GDM1 (cell line): Measurements from ENCODE around the gene NFKBIE.

Experiments
- DNase-seq: peaks from one replicate; lab custom pipeline; 2025; lab: John Stamatoyannopoulos, UW

NFKBIE gene

DNA sequence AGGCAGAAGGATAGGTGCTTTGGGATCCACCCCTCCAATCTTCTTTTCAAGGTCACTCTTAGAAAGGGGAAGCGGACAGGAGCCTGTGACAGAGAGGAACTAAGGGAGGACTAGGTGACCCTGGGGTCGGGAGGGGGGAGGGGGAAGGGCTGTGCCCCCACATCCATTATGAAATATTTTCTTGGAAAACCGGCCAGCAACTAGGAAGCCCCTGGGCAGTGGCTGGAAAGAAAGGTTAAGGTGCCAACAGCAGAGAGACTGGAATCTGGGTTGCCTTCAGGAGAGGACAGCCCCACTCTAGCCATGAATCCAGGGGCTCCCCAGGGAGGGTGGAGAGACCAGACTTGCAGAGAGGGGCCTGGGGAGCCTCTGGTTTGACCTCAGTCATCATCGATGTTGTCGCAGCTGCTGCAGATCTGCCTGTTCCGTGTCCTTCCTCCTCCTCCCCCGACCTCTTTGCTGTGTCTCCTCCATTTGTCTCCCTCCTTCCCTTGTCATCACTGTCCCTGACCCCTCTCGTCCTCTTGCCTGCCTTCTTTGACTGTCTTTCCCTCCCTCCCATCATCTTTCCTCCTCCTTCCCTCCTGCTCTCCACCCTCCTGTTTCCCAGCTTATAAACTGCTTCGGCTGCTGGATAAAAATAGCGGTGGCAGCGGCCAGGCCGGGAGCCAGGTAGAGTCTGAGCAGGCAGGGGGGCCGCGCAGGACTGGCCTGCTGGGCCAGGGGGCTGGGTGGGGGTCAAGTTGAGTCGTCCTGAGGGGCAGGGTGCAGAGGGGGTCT is 38.8 kb downstream of the NFKBIE start:
- DNase-seq: no peak

DNA sequence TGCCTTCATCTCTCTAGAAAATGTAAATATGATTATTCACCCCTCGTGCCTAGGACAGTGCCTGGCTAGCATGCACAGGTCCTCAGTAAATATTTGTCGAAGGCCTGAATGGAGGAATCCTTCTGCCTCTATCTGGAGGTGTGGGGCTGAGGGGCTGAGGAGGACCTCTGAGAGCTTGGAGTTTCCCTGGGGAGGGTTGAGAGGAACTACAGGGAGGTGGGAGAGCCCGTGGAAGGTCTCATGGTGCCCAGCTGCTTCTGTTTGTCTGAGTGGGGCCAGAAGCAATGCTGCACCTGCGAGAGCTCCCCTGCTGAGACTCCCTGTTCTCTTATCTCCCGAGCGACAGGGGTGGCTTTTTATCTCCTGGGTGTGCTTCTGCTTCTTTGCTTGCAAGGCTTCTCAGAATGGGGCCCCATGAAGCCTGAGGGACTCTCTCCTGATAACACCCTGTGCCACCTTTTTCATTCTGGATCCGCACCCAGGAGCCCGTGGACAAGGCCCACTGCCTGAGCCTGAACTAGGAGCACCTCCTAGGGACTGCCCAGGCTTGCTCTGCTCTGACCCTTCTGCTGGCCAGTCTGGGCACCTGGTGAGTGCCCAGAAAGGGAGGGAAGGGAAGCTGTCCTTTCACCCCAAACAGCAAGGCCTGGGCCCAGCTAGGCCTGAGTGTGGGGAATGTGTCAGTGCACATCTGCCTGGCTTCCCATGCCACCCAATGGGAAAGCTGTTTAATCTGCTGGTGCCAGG is 39.6 kb downstream of the NFKBIE start:
- DNase-seq: no peak

DNA sequence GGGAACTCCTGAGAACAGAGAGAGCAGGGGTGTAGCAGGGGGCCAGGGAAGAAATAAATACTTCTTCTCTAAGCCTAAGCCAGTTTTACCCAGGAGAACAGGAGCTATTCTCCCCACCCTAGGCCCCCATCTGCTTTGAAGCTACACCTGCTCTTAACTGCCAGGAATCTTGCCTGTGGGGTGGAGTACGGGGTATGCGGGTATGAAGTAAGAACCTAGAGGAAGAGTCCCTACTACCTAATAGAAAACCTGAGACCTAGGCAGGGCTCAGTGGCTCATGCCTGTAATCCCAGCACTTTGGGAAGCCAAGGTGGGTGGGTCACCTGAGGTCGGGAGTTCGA is 40.4 kb downstream of the NFKBIE start:
- no peak for DNase-seq

DNA sequence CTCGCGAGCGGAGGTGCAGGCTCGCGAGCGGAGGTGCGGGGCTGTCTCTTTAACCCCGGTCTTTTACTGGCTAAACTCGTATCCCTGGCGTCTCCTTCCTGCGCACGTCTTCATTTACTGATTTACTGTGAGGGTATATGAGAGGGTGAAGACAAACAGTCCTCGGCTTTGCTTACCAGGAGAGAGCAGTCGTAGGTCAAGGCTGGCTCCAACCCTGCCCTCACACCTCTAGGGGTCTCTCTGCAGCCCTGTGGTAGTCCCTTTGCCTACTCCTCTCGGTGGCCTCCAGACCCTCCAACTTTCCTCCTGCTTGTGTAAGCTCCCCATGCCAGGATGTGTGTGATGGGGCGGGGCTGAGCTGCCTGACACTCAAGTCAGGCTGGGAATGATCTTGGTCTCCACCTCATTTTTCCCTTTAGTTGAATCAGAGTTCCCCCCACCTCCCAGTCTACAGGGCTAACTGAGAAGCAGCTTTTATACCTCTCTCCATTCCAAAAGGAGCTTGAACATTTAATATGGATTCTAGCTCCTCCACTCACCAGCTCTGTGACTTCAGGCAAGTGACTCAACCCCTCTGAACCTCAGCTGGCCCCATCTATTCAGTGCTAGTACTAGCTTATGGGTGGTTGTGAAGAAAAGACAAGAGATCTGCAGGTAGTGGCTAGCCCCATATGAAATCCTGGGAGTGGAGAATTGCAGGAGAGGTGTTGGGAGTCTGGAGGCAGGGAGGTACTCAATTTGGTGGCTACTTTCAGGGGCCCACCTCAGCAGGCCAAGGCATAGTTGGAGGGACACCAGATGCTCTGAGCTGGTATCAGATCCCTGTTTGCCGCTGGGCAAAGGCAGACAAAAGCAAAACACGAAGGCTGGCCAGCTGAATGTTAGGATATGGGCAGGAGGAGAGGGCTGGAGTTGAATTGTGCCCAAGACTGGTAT is 41.1 kb downstream of the NFKBIE start:
- DNase-seq: no peak

DNA sequence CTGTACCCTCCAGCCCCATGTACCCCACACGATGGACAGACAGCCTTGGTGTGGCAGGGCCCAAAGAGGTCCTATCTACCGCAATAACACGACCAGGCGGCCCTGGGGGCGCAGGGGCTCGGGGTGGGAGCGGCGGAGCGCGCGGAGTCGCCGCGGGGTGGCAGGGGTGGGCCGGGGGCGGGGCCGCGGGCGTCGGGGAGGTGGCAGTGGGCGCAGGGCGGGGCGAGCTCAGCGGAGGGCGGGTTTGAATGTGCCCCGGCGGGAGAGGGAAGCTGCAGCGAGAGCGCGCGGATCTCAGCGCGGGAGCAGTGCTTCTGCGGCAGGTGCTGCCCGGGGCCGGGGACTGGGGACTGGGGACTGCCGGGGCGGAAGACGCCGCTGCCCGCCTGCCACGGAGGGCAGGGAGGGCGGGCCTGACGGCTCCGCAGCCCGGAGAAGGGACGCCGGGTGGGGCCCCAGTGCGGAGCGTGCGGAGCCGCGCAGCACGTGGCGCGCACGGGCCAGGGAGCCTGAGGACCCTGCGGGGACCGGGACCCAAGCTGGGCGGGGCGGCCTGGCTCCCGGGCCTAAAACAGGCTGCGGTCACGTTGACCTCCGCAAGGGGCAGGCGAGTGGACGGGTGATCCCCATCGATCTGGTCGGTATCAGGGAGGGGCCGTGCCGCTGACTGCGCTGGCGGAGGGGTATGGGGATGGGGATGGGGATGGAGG is 41.9 kb downstream of the NFKBIE start, which contains the start of gene SLC29A1:
Gene SLC29A1, plus strand, starts transcription at position 277 of the 710 bp plus-strand sequence. CDS start 3,719 bp downstream, outside the sequence.
- DNase-seq: peak; percentile 70

DNA sequence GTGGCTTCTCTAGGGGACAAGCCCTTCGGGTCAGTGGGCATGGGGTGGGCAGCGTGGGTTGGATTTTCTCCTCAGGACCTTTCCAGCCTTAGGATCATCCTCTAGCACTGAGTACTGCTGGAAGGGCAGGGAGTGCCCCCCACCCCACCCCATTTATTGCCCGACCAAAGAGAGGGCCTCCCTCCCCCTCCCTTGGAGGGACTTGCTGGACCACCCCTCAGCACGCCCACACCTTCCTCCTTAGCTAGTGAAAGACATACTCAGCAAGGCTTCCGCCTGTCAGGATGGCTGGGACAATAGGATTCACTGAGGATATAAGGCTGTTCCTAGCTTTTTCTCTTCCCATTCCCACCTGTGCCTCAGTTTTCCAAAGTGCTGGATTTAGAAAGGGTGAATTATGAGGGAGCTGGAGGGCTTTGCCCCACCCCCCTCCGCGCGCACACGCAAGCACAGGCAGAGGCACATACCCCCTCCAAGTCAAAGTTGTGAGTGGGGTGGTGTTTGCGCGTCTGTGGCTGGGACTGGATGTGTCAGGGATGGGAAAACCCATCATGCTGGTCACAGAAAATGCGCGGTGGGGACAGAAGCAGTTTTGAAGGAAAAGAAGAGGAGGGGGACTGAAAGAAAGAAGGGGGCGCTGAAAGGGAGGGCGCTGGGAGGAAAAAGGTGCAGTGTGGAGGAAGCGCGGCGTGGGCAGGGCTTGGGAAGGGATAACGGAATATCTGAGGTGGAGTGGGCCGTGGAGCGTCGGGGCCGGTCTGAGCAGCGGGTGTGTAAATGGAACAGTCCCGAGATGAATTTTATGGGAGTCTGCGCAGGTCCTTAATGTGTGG is 42.6 kb downstream of the NFKBIE start:
- no peak for DNase-seq

DNA sequence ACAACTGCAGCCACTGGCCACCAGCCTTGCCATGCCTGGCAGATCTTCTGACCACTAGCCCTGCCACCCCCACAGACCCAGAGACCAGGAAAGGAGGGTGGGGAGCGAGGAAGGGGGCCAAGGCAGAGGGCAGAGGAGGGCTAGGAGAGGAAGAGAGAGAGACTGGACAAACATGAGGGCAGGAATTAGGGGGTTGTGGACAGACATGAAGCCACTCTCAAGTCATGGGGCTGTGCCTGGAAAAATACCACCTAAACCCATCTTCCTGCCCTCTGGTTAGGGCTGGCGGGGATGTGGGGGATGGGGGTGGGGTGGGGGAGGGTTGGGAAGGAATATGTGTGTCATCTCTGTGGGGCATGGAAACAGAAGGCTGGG is 43.4 kb downstream of the NFKBIE start:
- no peak for DNase-seq

DNA sequence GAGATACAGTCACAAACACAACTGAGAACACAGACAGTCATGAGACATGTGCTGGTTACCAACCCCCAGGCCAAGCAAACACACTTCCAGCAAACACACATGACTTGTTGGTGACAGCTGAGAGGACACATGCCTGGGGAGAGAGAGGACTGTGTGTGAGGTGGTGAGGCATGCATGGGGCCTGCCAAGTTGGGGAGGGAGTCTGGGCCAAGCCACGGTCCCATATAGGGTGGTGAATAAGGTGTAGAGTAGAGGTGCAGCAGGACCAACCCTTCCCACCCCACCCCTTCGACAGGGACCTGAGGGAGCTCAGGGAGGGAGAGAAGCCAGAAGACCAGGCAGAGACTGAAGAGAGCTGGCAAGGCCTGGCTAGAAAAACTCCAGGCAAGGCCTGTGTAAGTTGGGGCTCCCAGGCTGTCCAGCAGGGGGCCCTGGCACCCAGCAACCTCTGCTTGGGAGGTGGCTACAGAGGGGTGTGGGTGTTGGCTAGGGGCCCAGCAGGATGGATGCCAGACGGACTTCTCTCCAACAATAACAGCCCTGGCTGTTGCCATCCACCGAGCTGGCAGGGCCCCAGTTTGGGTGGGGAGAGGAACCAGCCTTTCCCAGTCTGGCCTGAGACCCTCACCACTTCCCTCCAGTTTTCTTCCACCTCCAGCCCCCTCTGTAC is 43.9 kb downstream of the NFKBIE start:
- DNase-seq: peak; percentile 62

DNA sequence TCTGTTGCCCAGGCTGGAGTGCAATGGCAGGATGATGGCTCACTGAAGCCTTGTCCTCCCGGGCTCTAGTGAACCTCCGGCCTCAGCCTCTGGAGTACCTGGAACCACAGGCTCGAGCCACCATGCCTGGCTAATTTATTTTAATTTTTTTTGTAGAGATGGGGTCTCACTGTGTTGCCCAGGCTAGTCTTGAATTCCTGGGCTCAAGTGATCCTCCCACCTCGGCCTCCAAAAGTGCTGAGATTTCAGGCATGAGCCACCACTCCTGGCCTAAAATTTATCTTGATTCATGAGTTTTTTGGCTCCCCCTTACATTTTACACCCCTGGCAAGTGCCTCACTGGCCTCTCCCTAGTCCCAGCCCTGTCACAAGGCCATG is 44.4 kb downstream of the NFKBIE start:
- no peak for DNase-seq

DNA sequence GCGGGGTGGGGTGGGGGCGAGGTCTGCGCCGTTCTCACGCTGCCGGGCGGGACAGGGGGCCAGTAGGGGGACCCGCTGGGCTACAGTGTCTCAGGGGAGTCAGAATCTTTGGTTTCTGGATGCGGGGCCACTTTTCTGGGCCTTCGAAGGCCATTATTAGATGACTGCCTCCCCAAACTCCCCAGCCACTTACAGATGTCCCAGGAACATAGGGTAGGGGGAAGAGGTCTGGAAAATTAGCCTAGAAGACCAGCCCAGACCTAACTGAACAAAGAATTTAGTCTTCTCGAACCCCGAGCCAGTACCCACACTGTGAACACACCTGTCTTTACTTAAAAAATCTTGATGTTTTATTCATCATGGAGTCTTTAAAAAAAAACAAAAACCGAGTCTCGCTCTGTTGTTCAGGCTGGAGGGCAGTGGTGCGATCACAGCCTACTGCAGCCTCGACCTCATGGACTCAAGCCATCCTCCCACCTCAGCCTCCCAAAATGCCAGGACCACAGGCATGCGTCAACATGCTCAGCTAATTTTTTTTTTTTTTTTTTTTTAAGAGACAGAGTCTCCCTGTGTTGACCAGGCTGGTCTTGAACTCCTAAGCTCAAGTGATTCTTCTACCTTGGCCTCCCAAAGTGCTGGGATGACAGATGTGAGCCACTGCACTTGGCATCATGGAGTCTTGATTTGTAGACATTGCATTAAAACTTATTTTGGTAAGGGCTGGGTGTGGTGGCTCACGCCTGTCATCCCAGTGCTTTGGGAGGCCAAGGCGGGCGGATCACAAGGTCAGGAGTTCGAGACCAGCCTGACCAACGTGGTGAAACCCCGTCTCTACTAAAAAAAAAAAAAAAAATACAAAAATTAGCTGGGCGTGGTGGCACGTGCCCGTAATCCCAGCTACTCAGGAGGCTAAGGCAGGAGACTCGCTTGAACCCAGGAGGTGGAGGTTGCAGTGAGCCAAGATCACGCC is 45.3 kb downstream of the NFKBIE start:
- DNase-seq: no peak

DNA sequence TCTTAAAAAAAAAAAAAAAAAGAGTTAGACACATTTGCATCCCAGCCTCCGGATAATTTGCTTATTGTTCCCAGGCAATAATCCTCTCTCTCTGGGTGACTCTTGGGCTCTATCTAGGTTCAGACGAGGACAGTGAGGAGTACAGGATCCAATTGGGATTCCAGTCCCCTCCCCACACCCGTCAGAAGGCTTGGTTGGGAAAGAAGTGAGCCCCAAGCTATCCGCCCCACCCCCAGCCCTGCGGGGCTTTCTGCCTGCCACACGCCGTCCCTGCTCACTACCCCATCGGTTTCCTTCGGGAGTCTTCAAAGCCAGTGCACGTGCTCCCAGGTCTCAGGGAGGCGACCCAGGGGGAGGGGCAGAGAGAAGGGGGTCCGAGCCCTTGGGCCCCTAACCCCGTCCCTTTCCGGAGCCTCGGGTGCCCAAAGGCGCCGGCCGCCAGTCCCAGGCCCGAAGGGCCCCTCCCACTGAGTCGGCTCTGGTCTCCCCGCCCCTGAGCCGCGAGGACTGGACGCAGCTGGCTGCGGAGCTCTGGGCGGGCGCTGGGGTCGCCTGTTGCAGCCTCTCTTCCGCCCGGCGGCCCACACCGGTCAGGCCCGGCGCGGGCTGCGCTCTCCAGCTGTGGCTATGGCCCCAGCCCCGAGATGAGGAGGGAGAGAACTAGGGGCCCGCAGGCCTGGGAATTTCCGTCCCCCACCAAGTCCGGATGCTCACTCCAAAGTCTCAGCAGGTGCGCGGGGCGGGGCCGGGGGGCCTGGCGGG is 46.1 kb downstream of the NFKBIE start:
- no peak for DNase-seq

DNA sequence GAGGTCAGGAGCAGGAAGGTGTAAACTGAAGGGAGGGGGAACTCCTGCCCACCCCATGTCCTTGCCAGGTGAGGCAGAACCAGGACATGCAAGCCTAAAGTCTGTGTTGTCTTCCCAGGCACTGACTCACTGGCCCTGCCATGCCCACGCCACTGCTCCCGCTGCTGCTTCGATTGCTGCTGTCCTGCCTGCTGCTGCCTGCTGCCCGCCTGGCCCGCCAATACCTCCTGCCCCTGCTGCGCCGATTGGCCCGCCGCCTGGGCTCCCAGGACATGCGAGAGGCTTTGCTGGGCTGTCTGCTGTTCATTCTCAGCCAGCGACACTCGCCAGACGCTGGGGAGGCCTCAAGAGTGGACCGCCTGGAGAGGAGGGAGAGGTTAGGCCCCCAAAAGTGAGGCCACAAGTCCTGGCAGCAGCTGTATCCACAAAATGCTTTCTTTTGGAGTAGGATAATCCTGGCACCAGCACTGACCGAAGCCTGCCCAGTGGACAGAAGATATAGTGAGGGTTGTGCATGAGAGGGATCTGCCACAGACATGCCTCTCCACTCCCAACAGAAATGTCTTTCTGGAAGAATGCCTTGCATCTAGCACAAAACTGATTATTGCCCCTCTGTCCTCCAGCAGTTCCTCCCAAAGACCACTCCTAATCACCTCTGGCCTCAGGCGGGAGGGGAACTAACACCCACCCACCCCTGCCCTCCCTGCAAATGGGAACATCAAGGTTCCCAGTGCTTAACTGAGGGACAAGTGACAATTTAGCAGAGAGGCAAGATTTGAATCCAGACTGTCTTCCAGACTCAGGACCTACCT is 47.8 kb downstream of the NFKBIE start:
- no peak for DNase-seq

DNA sequence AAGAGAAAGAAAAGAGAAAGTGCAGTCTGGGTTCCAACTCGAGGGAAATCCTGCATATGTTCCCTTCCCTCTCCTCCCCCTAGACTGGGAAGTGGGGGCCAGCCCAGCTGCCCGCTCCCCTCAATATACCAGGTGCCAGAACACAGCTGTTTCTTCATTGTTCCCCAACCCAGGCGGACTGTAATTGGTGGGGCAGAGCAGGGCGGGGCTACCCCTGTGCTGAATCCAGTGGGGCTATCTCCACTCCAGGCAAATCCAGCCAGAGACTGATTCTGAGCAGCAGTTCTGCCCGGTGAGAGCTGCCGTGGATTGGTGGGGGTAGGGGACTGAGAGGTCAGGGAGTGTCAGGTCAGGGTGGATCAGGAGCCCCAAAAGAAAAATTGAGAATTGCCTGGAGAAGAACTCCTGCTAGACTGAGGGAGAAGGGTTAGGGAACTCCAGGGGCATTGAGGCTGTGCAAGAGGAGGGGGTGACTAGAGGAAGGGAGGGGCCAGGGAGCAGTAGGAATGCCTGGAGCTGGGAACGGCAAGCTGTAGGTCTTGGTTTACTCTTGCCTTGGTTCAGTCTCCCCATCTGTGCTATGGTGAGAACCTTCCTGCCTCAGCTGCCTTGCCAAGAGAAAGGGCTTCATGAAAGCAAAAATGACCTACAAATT is 48.5 kb downstream of the NFKBIE start, which contains the start of gene MYMX:
Gene MYMX, plus strand, starts transcription at position 250 of the 655 bp plus-strand sequence. CDS start 546 bp downstream, outside the sequence.
- no peak for DNase-seq

DNA sequence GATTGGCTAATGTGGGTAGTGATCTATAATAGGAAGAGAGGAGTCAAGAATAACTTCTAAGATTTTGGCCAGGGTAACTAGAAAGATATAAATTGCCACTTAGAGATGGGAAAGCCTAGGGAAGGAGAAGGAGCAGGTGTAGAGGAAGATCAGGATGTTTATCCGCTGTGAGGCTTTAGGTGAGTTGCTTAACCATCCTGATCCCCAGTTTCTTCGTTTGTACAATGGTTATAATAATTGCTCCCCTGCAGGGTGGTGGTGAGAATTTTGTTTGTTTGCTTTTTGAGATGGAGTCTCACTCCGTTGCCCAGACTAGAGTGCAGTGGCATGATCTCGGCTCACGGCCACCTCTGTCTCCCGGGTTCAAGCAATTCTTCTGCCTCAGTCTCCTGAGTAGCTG is 51.0 kb downstream of the NFKBIE start:
- DNase-seq: no peak

DNA sequence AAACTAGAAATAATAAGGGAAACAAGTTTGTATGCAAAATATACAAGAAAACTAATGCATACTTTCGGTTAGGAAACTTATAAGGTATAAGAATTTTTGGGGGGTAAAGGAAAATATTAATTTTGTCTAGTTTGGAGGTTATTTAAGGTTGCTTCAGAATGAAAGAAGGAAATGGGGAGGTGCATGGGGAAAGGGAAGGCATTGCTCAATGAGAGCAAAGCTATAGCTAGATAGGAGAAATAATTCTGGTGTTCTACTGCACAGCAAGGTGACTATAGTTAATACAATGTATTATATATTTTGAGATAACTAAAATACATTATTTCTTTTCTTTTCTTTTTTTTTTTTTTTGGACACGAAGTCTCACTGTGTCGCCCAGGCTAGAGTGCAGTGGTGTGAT is 54.1 kb downstream of the NFKBIE start:
- DNase-seq: no peak
